ENCODE data around the gene MALSU1.
"Not testable (repeated sequence)": the region's sequence is repeated elsewhere in the genome, so short reads cannot be mapped to it uniquely, and the experiment has no call there.

GRCh38 chr7:23312141-23312540, 13.0 kb downstream of the MALSU1 start:
- TF ChIP-seq, protein P1, sequence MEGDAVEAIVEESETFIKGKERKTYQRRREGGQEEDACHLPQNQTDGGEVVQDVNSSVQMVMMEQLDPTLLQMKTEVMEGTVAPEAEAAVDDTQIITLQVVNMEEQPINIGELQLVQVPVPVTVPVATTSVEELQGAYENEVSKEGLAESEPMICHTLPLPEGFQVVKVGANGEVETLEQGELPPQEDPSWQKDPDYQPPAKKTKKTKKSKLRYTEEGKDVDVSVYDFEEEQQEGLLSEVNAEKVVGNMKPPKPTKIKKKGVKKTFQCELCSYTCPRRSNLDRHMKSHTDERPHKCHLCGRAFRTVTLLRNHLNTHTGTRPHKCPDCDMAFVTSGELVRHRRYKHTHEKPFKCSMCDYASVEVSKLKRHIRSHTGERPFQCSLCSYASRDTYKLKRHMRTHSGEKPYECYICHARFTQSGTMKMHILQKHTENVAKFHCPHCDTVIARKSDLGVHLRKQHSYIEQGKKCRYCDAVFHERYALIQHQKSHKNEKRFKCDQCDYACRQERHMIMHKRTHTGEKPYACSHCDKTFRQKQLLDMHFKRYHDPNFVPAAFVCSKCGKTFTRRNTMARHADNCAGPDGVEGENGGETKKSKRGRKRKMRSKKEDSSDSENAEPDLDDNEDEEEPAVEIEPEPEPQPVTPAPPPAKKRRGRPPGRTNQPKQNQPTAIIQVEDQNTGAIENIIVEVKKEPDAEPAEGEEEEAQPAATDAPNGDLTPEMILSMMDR (IDR thresholded peaks at IDR 0.05): not testable (repeated sequence)
- TF ChIP-seq POLR2A (IDR thresholded peaks at IDR 0.05): not testable (repeated sequence)

Data from body of pancreas (tissue), 4 donors.